ENCODE measurements around the gene KIRREL2. TPM values are rescaled to one million over a fixed set of nuclear protein-coding genes. Genes with fewer than 3 reads are reported as not detected.
A peak's percentile ranks its signal among the peaks of the same experiment; 100 is the strongest.

Gene KIRREL2
- total and polyA plus RNA-seq, 2 of the 8 experiments (the other 6 are each of a cell fraction or from before 2014, with no cell fraction given) = 2.4 to 4.6 TPM

DNA sequence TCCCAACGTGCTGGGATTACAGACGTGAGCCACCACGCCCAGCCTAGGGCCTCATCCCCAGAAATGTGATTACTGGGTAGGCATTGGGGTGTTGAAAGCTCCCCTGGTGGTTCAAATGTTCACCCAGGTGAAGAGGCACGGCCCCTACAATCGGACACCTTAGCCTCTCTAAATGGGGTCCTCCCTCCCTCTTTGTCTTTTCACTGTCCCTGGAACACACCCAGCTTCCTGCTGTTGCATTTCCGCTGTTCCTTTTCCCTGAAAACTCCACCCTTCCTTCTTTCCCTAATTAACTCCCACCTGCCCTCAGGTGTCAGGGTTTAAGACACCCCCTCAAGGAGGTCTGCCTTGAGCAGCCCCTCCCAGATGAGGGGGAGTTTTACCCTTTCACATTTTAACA is 40.4 kb upstream of the KIRREL2 start:
- FAIRE-seq (no peak), DNase-seq (ENCODE audit: low read depth in 1 of 2, low spot score in 2 of 2) (peak in 1 of 2 experiments; percentile 31)
- 54% methylated on average over 6 of the region's 6 CpGs; no CpG with 5 or more reads in 1 of the 2 experiments for WGBS, 2 experiments (ENCODE audit: extremely low coverage in 1 of 2, insufficient coverage in 1 of 2, insufficient read length in 1 of 2, insufficient replicate concordance in 2 of 2, low coverage in 1 of 2, low lambda C conversion rate in 2 of 2, missing lambda C conversion rate in 1 of 2)
- Histone ChIP-seq H3K36me3 (ENCODE audit: control insufficient read depth in 2 of 4, insufficient read depth in 4 of 4, low read length in 3 of 4) (no peaks in the 10 kb centered on the region), H4K20me1 (replicated peaks in 1 of 2; ENCODE audit: control insufficient read depth in 1 of 2, insufficient read depth in 2 of 2, low read length in 2 of 2) (no peaks in the 10 kb centered on the region), H4K91ac (replicated peaks; ENCODE audit: insufficient read length, low read length) (no peak overlapping the region), H3K18ac (ENCODE audit: extremely low read depth, low read length) (no peak overlapping the region; the same call in 1 of the 2 replicates), H3K14ac (ENCODE audit: insufficient read length) (no peak overlapping the region), H2AFZ (ENCODE audit: low read length) (no peak overlapping the region), H2BK12ac (ENCODE audit: low read depth, low read length) (0 out of 2 replicates have a peak overlapping the region, but pooled peaks have one; percentile 60), H3K27ac (ENCODE audit: low read depth, low read length) (no peak overlapping the region), H3K9ac (replicated peaks in 1 of 4; ENCODE audit: extremely low read depth in 1 of 4, low read depth in 3 of 4, low read length in 3 of 4) (no peak overlapping the region), H3K23me2 (ENCODE audit: low read depth, low read length) (no peaks in the 10 kb centered on the region), H3K4me1 (replicated peaks in 1 of 4; ENCODE audit: control insufficient read depth in 3 of 4, insufficient read depth in 4 of 4, low read length in 3 of 4) (peaks cover 0 to 4% (median 1%) of the 10 kb centered on the region in 4 experiments; a peak in 4 of 7 replicates), H3K4me2 (ENCODE audit: insufficient read depth in 1 of 2, low read depth in 2 of 2, low read length in 2 of 2) (peak overlapping the region in 1 of 2 experiments; percentile 1; a peak in 2 of 4 replicates), H4K8ac (ENCODE audit: extremely low read depth, insufficient read depth, low read length) (no peak overlapping the region), H2BK20ac (ENCODE audit: low read length) (no peak overlapping the region), H3K56ac (replicated peaks; ENCODE audit: insufficient read length, low read depth, low read length) (no peak overlapping the region), H3K4ac (replicated peaks; ENCODE audit: insufficient read length, low read depth, low read length) (no peak overlapping the region), H2BK5ac (ENCODE audit: low read depth, low read length) (peak overlapping the region; percentile 16; the same call in 1 of the 2 replicates), H3K23ac (ENCODE audit: insufficient read length) (no peak overlapping the region), H3K27me3 (replicated peaks in 1 of 4; ENCODE audit: control insufficient read depth in 3 of 4, extremely low read depth in 1 of 4, insufficient read depth in 3 of 4, low read length in 3 of 4) (no peaks in the 10 kb centered on the region), H3K79me2 (ENCODE audit: control insufficient read depth in 1 of 2, insufficient read depth in 2 of 2, low read length in 2 of 2) (no peaks in the 10 kb centered on the region), H2BK120ac (replicated peaks; ENCODE audit: low read depth, low read length) (no peak overlapping the region), H3K4me3 (ENCODE audit: extremely low read depth in 1 of 4, insufficient read depth in 2 of 4, low read depth in 3 of 4, low read length in 4 of 4) (no peak overlapping the region), H2AK5ac (ENCODE audit: low read depth, low read length) (no peak overlapping the region), H3K79me1 (ENCODE audit: low read depth, low read length) (no peaks in the 10 kb centered on the region), H2BK15ac (ENCODE audit: low read length) (no peak overlapping the region), H3K9me3 (ENCODE audit: insufficient read depth in 2 of 2, low read depth in 1 of 2, low read length in 1 of 2) (no peaks in the 10 kb centered on the region), H4K5ac (ENCODE audit: insufficient read length, low read depth, low read length) (no peak overlapping the region)
- ChIA-PET CTCF (ENCODE audit: partially characterized antibody) (interaction anchor here (1.1 to 2.0 kb wide), 3 partner anchors 32 to 123 kb away, joined by 3 to 6 read pairs (median 4); no protein-coding TSS in a partner anchor), POLR2A (ENCODE audit: partially characterized antibody) (interaction anchor here (0.7 to 1.3 kb wide), 6 partner anchors 10 to 126 kb away, joined by 3 to 5 read pairs (median 4); partner anchors contain the start of gene HSPB6)
- TF ChIP-seq JUN (IDR thresholded peaks at IDR 0.05; ENCODE audit: low read depth, low read length) = no peak
- no peak for TF ChIP-seq KDM1A (IDR thresholded peaks at IDR 0.05; ENCODE audit: borderline replicate concordance, low read length)
- no peak for TF ChIP-seq POLR2A (IDR thresholded peaks at IDR 0.05; ENCODE audit: control extremely low read depth in 1 of 2, low read depth in 2 of 2, low read length in 2 of 2)
- TF ChIP-seq CBX5 (IDR thresholded peaks at IDR 0.05; ENCODE audit: low read depth, low read length) = no peak
- no peak for TF ChIP-seq SIN3A (conservative IDR thresholded peaks at IDR 0.05 in 1 of 2, IDR thresholded peaks at IDR 0.05 in 1 of 2; ENCODE audit: low read depth in 1 of 2, low read length in 2 of 2)
- no peak for TF ChIP-seq ASH2L (IDR thresholded peaks at IDR 0.05; ENCODE audit: low read length)
- TF ChIP-seq BRCA1 (IDR thresholded peaks at IDR 0.05; ENCODE audit: low read depth, low read length) = no peak
- TF ChIP-seq SP1 (IDR thresholded peaks at IDR 0.05; ENCODE audit: low read depth, low read length) = no peak
- TF ChIP-seq TAF7 (optimal IDR thresholded peaks at IDR 0.05; ENCODE audit: borderline replicate concordance, low read depth, low read length) = no peak
- TF ChIP-seq, protein P1, sequence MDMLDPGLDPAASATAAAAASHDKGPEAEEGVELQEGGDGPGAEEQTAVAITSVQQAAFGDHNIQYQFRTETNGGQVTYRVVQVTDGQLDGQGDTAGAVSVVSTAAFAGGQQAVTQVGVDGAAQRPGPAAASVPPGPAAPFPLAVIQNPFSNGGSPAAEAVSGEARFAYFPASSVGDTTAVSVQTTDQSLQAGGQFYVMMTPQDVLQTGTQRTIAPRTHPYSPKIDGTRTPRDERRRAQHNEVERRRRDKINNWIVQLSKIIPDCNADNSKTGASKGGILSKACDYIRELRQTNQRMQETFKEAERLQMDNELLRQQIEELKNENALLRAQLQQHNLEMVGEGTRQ (IDR thresholded peaks at IDR 0.05; ENCODE audit: low read length) = no peak
- TF ChIP-seq TEAD4 (IDR thresholded peaks at IDR 0.05; ENCODE audit: low read depth, low read length) = no peak
- no peak for TF ChIP-seq CHD2 (IDR thresholded peaks at IDR 0.05; ENCODE audit: low read length)
- TF ChIP-seq SUZ12 (IDR thresholded peaks at IDR 0.05; ENCODE audit: low read length) = no peak

All from H1 (cell line).